IPS DF 4.7 (cell line): ENCODE data around the gene SAT1.

Source experiments
- DNase-seq: peaks from one replicate; pipeline ENCODE4 v3.0.0-alpha.2; 2013; ENCODE audit warnings: low spot score; ENCODE audit errors: extremely low read depth

Gene SAT1

GRCh38 chrX:23776363-23776762, 6.6 kb upstream of the SAT1 start:
- no peak for DNase-seq

DNA sequence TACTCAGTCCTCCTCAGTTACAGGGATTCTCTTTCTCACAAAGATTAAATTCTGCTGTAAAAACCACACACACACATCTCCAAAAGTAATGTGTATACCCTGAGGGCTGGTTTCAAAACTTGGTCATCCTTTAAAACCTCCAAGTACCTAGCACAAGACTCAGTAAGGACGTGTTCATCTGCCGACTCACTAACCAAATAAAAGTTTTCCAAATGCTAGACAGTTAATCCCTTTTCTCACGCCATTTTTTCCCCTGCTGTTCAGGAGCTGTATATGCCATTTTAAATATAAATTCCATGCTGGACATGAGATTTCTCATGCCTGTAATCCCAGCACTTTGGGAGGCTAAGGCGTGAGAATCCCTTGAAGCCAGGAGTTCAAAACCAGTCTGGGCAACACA, 3.9 kb upstream of the SAT1 start:
- no peak for DNase-seq

GRCh38 chrX:23782455-23782854, 518 bp upstream of the SAT1 start:
- DNase-seq = no peak

- DNase-seq = no peak
Measured at GRCh38 chrX:23783589-23784469, 856 bp downstream of the SAT1 start.

- no peak for DNase-seq
Measured at GRCh38 chrX:23784470-23785331, 1.7 kb downstream of the SAT1 start.

GRCh38 chrX:23785580-23785979, 2.6 kb downstream of the SAT1 start:
- DNase-seq = no peak

DNA sequence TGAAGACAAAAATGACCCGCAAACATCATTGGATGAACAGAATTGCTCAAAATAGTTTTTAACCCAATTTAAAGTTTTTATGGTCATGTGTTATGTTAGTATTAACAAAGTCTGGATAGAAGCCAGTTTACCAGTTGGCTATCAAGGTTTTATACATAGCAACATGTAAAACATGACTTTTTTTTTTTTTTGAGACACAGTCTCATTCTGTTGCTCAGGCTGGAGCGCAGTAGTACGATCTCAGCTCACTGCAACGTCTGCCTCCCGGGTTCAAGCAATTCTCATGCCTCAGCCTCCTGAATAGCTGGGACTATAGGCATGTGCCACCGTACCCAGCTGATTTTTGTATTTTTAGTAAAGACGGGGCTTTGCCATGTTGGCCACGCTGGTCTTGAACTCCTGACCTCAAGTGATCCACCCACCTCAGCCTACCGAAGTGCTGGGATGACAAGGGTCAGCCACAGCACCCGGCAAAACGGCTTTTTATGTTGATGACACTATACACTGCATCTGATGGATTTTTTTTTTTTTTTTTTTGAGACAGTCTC, 3.4 kb downstream of the SAT1 start:
- DNase-seq = no peak

- DNase-seq = no peak
Measured at GRCh38 chrX:23787745-23788118, 4.8 kb downstream of the SAT1 start.

GRCh38 chrX:23788521-23788920, 5.5 kb downstream of the SAT1 start:
- DNase-seq = no peak

GRCh38 chrX:23788946-23789345, 6.0 kb downstream of the SAT1 start:
- no peak for DNase-seq

DNA sequence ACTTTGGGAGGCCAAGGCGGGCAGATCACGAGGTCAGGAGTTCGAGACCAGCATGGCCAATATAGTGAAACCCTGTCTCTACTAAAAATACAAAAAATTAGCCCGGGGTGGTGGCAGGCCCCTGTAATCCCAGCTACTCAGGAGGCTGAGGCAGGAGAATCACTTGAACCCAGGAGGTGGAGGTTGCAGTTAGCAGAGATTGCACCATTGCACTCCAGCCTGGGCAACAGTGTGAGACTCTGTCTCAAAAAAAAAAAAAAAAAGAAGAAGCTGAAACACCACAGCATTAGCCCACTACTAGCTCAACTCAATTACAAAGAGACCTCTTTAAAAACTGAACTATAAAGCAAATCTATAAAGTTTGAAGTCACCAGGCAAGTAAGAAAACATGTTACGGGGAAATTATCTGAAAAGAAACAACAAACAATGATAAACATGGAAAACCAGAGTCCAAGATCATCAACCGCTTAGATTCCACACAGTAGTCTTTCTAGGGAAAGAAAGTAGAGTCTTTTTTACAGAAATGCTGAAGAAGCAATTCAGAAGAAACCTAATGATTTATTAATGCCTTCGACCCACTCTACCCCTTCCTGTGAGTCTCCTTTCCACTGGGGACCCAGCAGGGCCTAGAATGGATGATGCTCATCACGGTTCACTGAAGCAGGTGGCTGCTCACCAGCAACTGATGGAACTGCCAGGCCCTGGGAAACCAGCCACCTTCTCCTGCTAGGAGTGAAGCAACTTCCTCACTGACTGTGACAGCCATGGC, 6.6 kb downstream of the SAT1 start:
- no peak for DNase-seq

- DNase-seq = no peak
Measured at GRCh38 chrX:23790155-23790497, 7.2 kb downstream of the SAT1 start.

GRCh38 chrX:23792861-23793553, 10.0 kb downstream of the SAT1 start:
- DNase-seq = no peak

- DNase-seq = no peak
Measured at GRCh38 chrX:23795221-23795620, 12.2 kb downstream of the SAT1 start.

GRCh38 chrX:23797371-23798128, 14.6 kb downstream of the SAT1 start:
- DNase-seq = no peak

GRCh38 chrX:23799469-23800065, 16.6 kb downstream of the SAT1 start:
- DNase-seq = no peak

- no peak for DNase-seq
Measured at GRCh38 chrX:23802431-23802830, 19.5 kb downstream of the SAT1 start.

- DNase-seq = no peak
Measured at GRCh38 chrX:23803931-23804381, 21.0 kb downstream of the SAT1 start.

GRCh38 chrX:23804578-23804977, 21.6 kb downstream of the SAT1 start:
- no peak for DNase-seq

GRCh38 chrX:23805389-23805788, 22.4 kb downstream of the SAT1 start:
- no peak for DNase-seq
